ENCODE results near the gene ZNF837.

The ZNF837 gene

DNA sequence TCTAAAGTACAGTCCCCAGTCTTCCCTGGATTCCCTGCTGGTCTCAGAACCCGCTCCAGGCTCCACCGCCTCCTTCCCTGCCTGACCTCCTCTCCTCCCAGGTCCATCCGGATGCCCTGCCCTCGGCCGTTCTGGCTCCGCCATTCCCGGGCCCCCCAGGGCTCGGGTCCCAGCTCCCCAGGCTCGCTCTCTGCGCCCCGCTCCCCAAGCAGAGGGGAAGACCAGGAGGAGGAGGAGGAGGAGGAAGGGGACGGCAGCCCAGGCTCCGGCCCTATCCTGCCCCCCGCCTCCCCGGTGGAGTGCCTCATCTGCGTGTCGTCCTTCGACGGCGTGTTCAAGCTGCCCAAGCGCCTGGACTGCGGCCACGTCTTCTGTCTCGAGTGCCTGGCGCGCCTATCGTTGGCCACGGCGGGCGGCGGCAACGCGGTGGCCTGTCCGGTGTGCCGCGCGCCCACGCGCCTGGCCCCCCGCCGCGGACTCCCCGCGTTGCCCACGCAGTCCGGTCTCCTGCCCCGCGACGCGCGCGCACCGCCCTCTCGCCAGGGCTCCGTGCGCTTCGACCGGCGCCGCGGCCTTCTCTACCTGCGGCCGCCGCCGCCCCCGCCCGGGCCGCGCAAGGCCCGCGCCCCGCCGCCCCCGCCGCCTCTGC lies 15.3 kb upstream of the ZNF837 start:
- Histone ChIP-seq H3K4me3 (peak overlapping the region; percentile 21), H3K27ac (no peak overlapping the region)
- TF ChIP-seq, protein P1, sequence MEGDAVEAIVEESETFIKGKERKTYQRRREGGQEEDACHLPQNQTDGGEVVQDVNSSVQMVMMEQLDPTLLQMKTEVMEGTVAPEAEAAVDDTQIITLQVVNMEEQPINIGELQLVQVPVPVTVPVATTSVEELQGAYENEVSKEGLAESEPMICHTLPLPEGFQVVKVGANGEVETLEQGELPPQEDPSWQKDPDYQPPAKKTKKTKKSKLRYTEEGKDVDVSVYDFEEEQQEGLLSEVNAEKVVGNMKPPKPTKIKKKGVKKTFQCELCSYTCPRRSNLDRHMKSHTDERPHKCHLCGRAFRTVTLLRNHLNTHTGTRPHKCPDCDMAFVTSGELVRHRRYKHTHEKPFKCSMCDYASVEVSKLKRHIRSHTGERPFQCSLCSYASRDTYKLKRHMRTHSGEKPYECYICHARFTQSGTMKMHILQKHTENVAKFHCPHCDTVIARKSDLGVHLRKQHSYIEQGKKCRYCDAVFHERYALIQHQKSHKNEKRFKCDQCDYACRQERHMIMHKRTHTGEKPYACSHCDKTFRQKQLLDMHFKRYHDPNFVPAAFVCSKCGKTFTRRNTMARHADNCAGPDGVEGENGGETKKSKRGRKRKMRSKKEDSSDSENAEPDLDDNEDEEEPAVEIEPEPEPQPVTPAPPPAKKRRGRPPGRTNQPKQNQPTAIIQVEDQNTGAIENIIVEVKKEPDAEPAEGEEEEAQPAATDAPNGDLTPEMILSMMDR (IDR thresholded peaks at IDR 0.05) = no peak
- DNase-seq (ENCODE audit: low spot score) = no peak

DNA sequence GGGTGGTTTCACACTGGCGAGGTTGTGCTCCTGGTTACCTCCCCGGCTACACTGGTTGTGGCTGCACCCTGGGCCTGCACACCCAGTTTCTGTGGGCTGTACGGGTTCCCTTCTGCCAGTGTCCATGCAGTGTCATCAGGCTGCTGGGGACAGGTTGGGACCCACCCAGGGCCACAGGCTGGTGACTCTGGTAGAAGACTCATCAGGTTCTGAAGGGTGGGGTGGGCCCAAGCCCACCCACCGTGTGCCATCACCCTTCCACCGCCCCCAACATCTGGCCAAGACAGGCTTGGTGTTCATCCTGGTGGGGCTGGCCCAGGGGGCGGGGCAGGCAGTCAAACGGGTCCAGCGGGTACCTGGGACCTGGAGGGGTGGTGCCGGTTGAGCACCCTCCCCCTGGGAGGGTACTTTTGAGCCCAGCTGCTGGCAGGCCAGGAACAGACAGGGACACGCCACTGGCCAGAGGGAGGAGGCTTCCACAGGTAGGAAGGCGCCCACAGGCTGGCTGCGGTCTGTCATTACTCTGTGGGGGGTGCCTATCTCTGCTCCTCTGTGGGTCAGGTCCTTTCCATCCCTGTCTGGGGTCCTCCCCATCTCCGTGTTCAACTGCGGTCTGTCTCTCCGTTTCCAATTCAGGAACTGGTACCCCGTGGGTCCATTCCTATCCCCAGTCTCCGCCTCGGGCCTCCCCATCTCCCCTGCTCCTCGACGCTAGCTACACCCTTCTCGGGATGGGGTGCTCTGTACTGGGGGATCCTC lies 14.6 kb upstream of the ZNF837 start, which contains the start of gene RNF225:
Gene RNF225, plus strand, starts transcription at position 437 of the 759 bp plus-strand sequence. CDS start 434 bp downstream, outside the sequence.
- DNase-seq (ENCODE audit: low spot score) = no peak
- Histone ChIP-seq H3K4me3 (peak within 1 kb of the TSS; percentile 21), H3K27ac (no peak within 1 kb of the TSS)
- TF ChIP-seq, protein P1 (IDR thresholded peaks at IDR 0.05) = no peak

DNA sequence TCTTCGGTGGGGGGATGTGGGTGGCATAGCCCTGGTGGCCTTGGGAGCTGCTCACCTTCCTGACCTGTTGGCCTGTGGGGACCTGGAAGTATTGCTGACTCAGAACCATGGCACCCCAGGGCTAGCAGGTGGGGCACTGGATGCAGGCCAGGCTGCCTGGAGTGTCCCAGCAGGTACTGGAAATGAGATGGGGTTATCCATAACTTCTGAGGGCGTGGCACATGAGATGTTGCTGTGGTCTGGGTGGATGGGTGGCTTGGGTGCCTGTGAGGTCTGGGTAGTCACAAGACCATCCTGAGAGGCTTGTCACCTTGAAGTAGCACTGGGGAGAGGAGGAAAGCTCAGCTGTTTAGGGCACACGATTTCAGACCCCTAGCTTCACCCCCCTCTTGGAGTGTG lies 14.0 kb upstream of the ZNF837 start:
- TF ChIP-seq, protein P1 (IDR thresholded peaks at IDR 0.05) = no peak
- Histone ChIP-seq H3K4me3 (no peak overlapping the region), H3K27ac (no peak overlapping the region)
- no peak for DNase-seq (ENCODE audit: low spot score)

DNA sequence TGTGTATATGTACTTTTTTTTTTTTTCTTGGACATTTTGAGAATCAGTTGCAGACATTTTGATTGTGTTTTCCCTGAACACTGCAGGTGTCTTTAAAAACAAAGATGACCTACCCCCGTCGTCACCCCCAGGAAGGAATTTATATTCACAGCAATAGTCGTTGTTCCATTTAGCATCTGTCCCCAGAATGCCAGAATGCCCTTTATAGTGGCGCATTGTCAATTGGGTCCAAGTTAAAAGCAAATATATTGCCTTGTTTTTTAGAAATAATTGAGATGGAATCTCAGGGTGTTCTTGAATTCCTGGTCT lies 12.8 kb upstream of the ZNF837 start:
- H3K4me3 ChIP-seq = no peak overlapping the region
- DNase-seq (ENCODE audit: low spot score) = no peak
- TF ChIP-seq, protein P1 (IDR thresholded peaks at IDR 0.05) = no peak
- H3K27ac ChIP-seq = no peak overlapping the region

- no peak overlapping the region for H3K4me3 ChIP-seq
- H3K27ac ChIP-seq = no peak overlapping the region
- DNase-seq (ENCODE audit: low spot score) = no peak
Observed at GRCh38 chr19:58392945-58393724, 12.3 kb upstream of the ZNF837 start.

GRCh38 chr19:58388175-58388526 lies 7.3 kb upstream of the ZNF837 start:
- DNase-seq (ENCODE audit: low spot score) = no peak
- TF ChIP-seq, protein P1 (IDR thresholded peaks at IDR 0.05) = no peak
- Histone ChIP-seq H3K4me3 (peak overlapping the region; percentile 98), H3K27ac (no peak overlapping the region)

More at GRCh38 chr19:58392945-58393724, 12.3 kb upstream of the ZNF837 start:
- TF ChIP-seq, protein P1 (IDR thresholded peaks at IDR 0.05) = no peak

Data from coronary artery (tissue), 2 donors.